ENCODE data around the gene PJA2.
A peak's percentile ranks its signal among the peaks of the same experiment; 100 is the strongest.
"Not testable (repeated sequence)": the region's sequence is repeated elsewhere in the genome, so short reads cannot be mapped to it uniquely, and the experiment has no call there.

Gene PJA2

GRCh38 chr5:109409844-109410388, at the start of gene PJA2:
Gene PJA2, minus strand, starts transcription at chr5:109409974. Its CDS starts 26,541 bp downstream, at chr5:109383433.
- DNase-seq (ENCODE audit: low read depth in 2 of 2, low spot score in 1 of 2) = peak; percentile 83 to 90

- no peak for DNase-seq (ENCODE audit: low read depth in 2 of 2, low spot score in 1 of 2)
Measured at GRCh38 chr5:109455598-109456096, 45.9 kb upstream of the PJA2 start.

- no peak for DNase-seq (ENCODE audit: low read depth in 2 of 2, low spot score in 1 of 2)
Measured at GRCh38 chr5:109454731-109455505, 45.1 kb upstream of the PJA2 start.

GRCh38 chr5:109453251-109453650, 43.5 kb upstream of the PJA2 start:
- DNase-seq (ENCODE audit: low read depth in 2 of 2, low spot score in 1 of 2) = no peak

- DNase-seq (ENCODE audit: low read depth in 2 of 2, low spot score in 1 of 2) = no peak
Measured at GRCh38 chr5:109452661-109453060, 42.9 kb upstream of the PJA2 start.

- no peak for DNase-seq (ENCODE audit: low read depth in 2 of 2, low spot score in 1 of 2)
Measured at GRCh38 chr5:109451146-109451545, 41.4 kb upstream of the PJA2 start.

- DNase-seq (ENCODE audit: low read depth in 2 of 2, low spot score in 1 of 2) = no peak
Measured at GRCh38 chr5:109450129-109450877, 40.5 kb upstream of the PJA2 start.

GRCh38 chr5:109448838-109449237, 39.1 kb upstream of the PJA2 start:
- no peak for DNase-seq (ENCODE audit: low read depth in 2 of 2, low spot score in 1 of 2)

GRCh38 chr5:109439590-109439989, 29.8 kb upstream of the PJA2 start:
- no peak for DNase-seq (ENCODE audit: low read depth in 2 of 2, low spot score in 1 of 2)

- no peak for DNase-seq (ENCODE audit: low read depth in 2 of 2, low spot score in 1 of 2)
Measured at GRCh38 chr5:109426075-109426474, 16.3 kb upstream of the PJA2 start.

GRCh38 chr5:109425521-109425920, 15.7 kb upstream of the PJA2 start:
- DNase-seq (ENCODE audit: low read depth in 2 of 2, low spot score in 1 of 2) = not testable (repeated sequence)

- DNase-seq (ENCODE audit: low read depth in 2 of 2, low spot score in 1 of 2) = no peak
Measured at GRCh38 chr5:109421956-109422355, 12.2 kb upstream of the PJA2 start.

- no peak for DNase-seq (ENCODE audit: low read depth in 2 of 2, low spot score in 1 of 2)
Measured at GRCh38 chr5:109418712-109419352, 9.1 kb upstream of the PJA2 start.

GRCh38 chr5:109416882-109417281, 7.1 kb upstream of the PJA2 start:
- DNase-seq (ENCODE audit: low read depth in 2 of 2, low spot score in 1 of 2) = no peak

GRCh38 chr5:109413921-109414461, 4.2 kb upstream of the PJA2 start:
- DNase-seq (ENCODE audit: low read depth in 2 of 2, low spot score in 1 of 2) = not testable (repeated sequence)

GRCh38 chr5:109413458-109413857, 3.7 kb upstream of the PJA2 start:
- no peak for DNase-seq (ENCODE audit: low read depth in 2 of 2, low spot score in 1 of 2)

GRCh38 chr5:109412981-109413402, 3.2 kb upstream of the PJA2 start:
- DNase-seq (ENCODE audit: low read depth in 2 of 2, low spot score in 1 of 2) = no peak

GRCh38 chr5:109411627-109412026, 1.9 kb upstream of the PJA2 start:
- DNase-seq (ENCODE audit: low read depth in 2 of 2, low spot score in 1 of 2) = no peak

GRCh38 chr5:109411149-109411514, 1.4 kb upstream of the PJA2 start:
- no peak for DNase-seq (ENCODE audit: low read depth in 2 of 2, low spot score in 1 of 2)

- DNase-seq (ENCODE audit: low read depth in 2 of 2, low spot score in 1 of 2) = peak; percentile 4 to 9
Measured at GRCh38 chr5:109410389-109411148, 795 bp upstream of the PJA2 start.

Measured in stimulated activated CD8-positive, alpha-beta memory T cell treated with anti-CD3 and anti-CD28 coated beads, Interleukin-4, amount 100 ng/mL, for 1 hour (primary cell).